HG03060 (cell line): ENCODE measurements around the gene CELSR3.
A peak's percentile ranks its signal among the peaks of the same experiment; 100 is the strongest.

Experiments
- ATAC-seq: cut with Tn5 transposase; IDR thresholded peaks from one replicate; pipeline ENCODE4 v1.9.1; 2021; ENCODE audit warnings: low read depth, moderate number of reproducible peaks; ENCODE audit not compliant: unreplicated experiment

Gene CELSR3

GRCh38 chr3:48635222-48636021 is 27.3 kb downstream of the CELSR3 start, which contains the start of gene SLC26A6:
SLC26A6 (minus strand) TSS chr3:48635461; CDS start chr3:48635393, 68 bp downstream.
- ATAC-seq: peak; percentile 67

- ATAC-seq: no peak
Observed at GRCh38 chr3:48634661-48635221, 27.9 kb downstream of the CELSR3 start.

- no peak for ATAC-seq
Observed at GRCh38 chr3:48633743-48634142, 28.9 kb downstream of the CELSR3 start.

GRCh38 chr3:48633256-48633655 is 29.4 kb downstream of the CELSR3 start:
- ATAC-seq: no peak

GRCh38 chr3:48631516-48632448 is 30.9 kb downstream of the CELSR3 start:
- no peak for ATAC-seq

GRCh38 chr3:48630833-48631232 is 31.9 kb downstream of the CELSR3 start:
- ATAC-seq: no peak

GRCh38 chr3:48630407-48630806 is 32.3 kb downstream of the CELSR3 start:
- ATAC-seq: no peak

GRCh38 chr3:48629894-48630293 is 32.8 kb downstream of the CELSR3 start:
- ATAC-seq: no peak

GRCh38 chr3:48628277-48629017 is 34.2 kb downstream of the CELSR3 start:
- ATAC-seq: no peak

- no peak for ATAC-seq
Observed at GRCh38 chr3:48625600-48625999, 37.1 kb downstream of the CELSR3 start.

GRCh38 chr3:48624767-48625166 is 37.9 kb downstream of the CELSR3 start:
- ATAC-seq: no peak

- no peak for ATAC-seq
Observed at GRCh38 chr3:48623851-48624547, 38.7 kb downstream of the CELSR3 start.

- ATAC-seq: no peak
Observed at GRCh38 chr3:48621461-48621869, 41.2 kb downstream of the CELSR3 start, which contains the start of gene TMEM89. TMEM89 (minus strand) TSS chr3:48621769; CDS start chr3:48621756, 13 bp downstream.

- ATAC-seq: no peak
Observed at GRCh38 chr3:48619541-48620524, 42.9 kb downstream of the CELSR3 start.

GRCh38 chr3:48617559-48617958 is 45.1 kb downstream of the CELSR3 start:
- no peak for ATAC-seq

- ATAC-seq: no peak
Observed at GRCh38 chr3:48614044-48614443, 48.6 kb downstream of the CELSR3 start.

GRCh38 chr3:48612309-48612708 is 50.4 kb downstream of the CELSR3 start:
- ATAC-seq: no peak
